ENCODE data around the gene GRID1.

The GRID1 gene

DNA sequence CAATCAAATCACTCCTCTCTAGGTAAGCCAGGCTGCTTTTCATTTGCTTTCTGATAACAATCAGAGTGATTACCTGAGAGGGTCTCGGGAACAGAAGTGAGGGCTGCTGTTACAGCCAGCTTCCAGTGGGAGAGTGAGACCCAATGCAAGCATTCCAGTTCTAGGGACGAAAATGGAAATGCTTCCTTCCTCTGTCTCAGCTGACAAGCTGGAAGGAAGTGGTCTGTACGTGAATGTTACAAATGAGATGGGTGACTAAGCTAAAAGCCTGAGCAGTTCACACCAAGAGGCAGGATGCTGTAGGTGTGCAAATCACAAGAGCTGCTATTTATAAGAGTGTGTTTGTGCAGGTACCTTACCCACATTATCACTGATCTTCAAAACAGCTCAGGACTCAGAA lies 772.4 kb downstream of the GRID1 start:
- no peak for FAIRE-seq

GRCh38 chr10:85593226-85593772 lies 773.3 kb downstream of the GRID1 start:
- FAIRE-seq (no peak), DNase-seq (ENCODE audit: insufficient read length, low spot score) (no peak)
- TF ChIP-seq, protein P1, sequence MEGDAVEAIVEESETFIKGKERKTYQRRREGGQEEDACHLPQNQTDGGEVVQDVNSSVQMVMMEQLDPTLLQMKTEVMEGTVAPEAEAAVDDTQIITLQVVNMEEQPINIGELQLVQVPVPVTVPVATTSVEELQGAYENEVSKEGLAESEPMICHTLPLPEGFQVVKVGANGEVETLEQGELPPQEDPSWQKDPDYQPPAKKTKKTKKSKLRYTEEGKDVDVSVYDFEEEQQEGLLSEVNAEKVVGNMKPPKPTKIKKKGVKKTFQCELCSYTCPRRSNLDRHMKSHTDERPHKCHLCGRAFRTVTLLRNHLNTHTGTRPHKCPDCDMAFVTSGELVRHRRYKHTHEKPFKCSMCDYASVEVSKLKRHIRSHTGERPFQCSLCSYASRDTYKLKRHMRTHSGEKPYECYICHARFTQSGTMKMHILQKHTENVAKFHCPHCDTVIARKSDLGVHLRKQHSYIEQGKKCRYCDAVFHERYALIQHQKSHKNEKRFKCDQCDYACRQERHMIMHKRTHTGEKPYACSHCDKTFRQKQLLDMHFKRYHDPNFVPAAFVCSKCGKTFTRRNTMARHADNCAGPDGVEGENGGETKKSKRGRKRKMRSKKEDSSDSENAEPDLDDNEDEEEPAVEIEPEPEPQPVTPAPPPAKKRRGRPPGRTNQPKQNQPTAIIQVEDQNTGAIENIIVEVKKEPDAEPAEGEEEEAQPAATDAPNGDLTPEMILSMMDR (IDR thresholded peaks at IDR 0.05; ENCODE audit: insufficient read depth, missing control alignments): no peak

More for the DNA sequence above, 772.4 kb downstream of the GRID1 start:
- TF ChIP-seq, protein P1 (IDR thresholded peaks at IDR 0.05; ENCODE audit: insufficient read depth, missing control alignments): no peak
- DNase-seq (ENCODE audit: insufficient read length, low spot score): no peak

DNA sequence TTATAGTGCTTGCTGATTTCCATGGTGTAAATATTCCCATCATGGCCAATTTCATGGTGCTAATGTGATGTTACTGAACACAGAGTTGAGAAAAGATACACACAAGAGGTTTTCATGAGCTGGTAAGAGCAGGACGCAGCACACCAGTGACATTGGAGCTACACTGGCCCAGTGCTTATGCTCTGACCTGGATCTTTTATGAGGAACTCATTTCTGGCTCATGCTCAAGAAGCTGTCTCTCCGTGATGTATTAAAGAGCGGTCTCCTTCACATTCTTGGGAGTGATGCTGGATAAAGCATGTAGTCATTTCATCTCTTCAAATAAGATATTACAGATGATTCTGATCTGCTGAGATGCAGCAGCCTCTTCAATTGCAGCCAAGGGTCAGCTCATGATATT lies 785.2 kb downstream of the GRID1 start:
- DNase-seq (ENCODE audit: insufficient read length, low spot score): no peak
- TF ChIP-seq, protein P1 (IDR thresholded peaks at IDR 0.05; ENCODE audit: insufficient read depth, missing control alignments): no peak
- FAIRE-seq: no peak

DNA sequence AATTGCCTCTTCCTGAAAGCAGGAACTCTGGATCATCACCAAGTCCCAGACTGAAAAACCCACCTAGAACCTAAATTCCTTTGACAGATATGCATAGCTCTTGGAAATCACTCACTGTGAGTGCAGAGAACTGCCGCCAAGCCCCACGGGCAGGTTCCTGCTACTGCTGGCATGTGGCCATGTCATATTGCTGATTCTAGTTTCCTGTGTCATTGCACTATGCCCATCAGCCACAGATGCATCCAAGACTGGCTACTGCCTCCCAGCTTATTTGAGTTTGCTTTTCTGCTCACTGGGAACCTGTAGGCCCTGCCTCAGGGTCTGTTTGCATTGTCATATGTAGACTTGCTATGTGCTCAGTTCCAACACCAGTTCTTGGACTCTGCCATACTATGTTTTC lies 786.0 kb downstream of the GRID1 start:
- TF ChIP-seq, protein P1 (IDR thresholded peaks at IDR 0.05; ENCODE audit: insufficient read depth, missing control alignments): no peak
- FAIRE-seq (no peak), DNase-seq (ENCODE audit: insufficient read length, low spot score) (no peak)

- DNase-seq (ENCODE audit: insufficient read length, low spot score): no peak
- TF ChIP-seq, protein P1 (IDR thresholded peaks at IDR 0.05; ENCODE audit: insufficient read depth, missing control alignments): no peak
- no peak for FAIRE-seq
Observed at GRCh38 chr10:85578860-85579259, 787.7 kb downstream of the GRID1 start.

- TF ChIP-seq, protein P1 (IDR thresholded peaks at IDR 0.05; ENCODE audit: insufficient read depth, missing control alignments): no peak
- FAIRE-seq (no peak), DNase-seq (ENCODE audit: insufficient read length, low spot score) (no peak)
Observed at GRCh38 chr10:85575441-85575840, 791.2 kb downstream of the GRID1 start.

DNA sequence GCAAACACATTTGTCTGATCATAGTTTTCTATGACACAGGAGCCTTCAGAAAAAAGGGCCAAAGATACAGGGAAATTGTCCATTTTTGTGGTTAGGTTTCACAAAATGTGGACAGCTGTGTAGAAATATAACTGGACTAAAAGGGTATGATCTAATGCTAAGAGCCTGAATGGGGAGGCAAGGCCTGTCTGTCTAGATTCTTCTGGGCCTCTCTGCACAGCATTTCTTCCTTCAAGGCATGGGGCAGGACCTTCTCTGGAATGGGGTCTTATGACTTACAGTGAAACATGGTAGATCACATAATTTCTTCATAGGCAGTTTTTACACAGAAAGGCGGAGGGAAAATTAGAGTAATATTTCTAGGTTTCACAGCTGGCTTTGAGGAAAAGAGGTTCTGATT lies 795.7 kb downstream of the GRID1 start:
- TF ChIP-seq, protein P1 (IDR thresholded peaks at IDR 0.05; ENCODE audit: insufficient read depth, missing control alignments): no peak
- DNase-seq (ENCODE audit: insufficient read length, low spot score) (no peak), FAIRE-seq (no peak)
